GM23248 (cell line): ENCODE data around the gene LCE2C. TPM values are rescaled to one million over a fixed set of nuclear protein-coding genes. Genes with fewer than 3 reads are reported as not detected.
"Not testable (repeated sequence)": the region's sequence is repeated elsewhere in the genome, so short reads cannot be mapped to it uniquely, and the experiment has no call there.

Source experiments
- DNase-seq: peaks from one replicate; pipeline ENCODE4 v3.0.0-alpha.2; 2015
- H2AFZ ChIP-seq: fragments of 200-600 bp; sonication (generic); 2 replicates; pipeline ENCODE4 v1.6.1; 2016; ENCODE audit warnings: antibody characterized with exemption
- H3F3A ChIP-seq: fragments of 200-600 bp; sonication (generic); 2 replicates; pipeline ENCODE4 v1.6.1; 2016; ENCODE audit warnings: mild to moderate bottlenecking, antibody characterized with exemption, mixed run types; ENCODE audit not compliant: insufficient read depth
- H3K27ac ChIP-seq: fragments of 200-600 bp; sonication (generic); 2 replicates; pipeline ENCODE4 v1.5.1; 2016; ENCODE audit warnings: mild to moderate bottlenecking
- H3K27me3 ChIP-seq: fragments of 200-600 bp; sonication (generic); replicated peaks from 2 replicates; pipeline ENCODE4 v1.6.1; 2016; ENCODE audit warnings: mild to moderate bottlenecking; ENCODE audit not compliant: insufficient read depth
- H3K36me3 ChIP-seq: fragments of 200-600 bp; sonication (generic); 2 replicates; pipeline ENCODE4 v1.6.1; 2016; ENCODE audit warnings: low read depth, mild to moderate bottlenecking
- H3K4me1 ChIP-seq: fragments of 200-600 bp; sonication (generic); 2 replicates; pipeline ENCODE4 v1.6.1; 2016; ENCODE audit warnings: mild to moderate bottlenecking; ENCODE audit not compliant: insufficient read depth
- H3K4me2 ChIP-seq: fragments of 200-600 bp; sonication (generic); one replicate; pipeline ENCODE4 v1.6.1; 2016; ENCODE audit warnings: mild to moderate bottlenecking; ENCODE audit not compliant: unreplicated experiment
- H3K4me3 ChIP-seq: fragments of 200-600 bp; sonication (generic); 2 replicates; pipeline ENCODE4 v1.5.1; 2016; ENCODE audit warnings: mild to moderate bottlenecking
- H3K79me2 ChIP-seq: fragments of 200-600 bp; sonication (generic); 2 replicates; pipeline ENCODE4 v1.6.1; 2016; ENCODE audit warnings: mild to moderate bottlenecking; ENCODE audit not compliant: insufficient read depth
- H3K9ac ChIP-seq: fragments of 200-600 bp; sonication (generic); 2 replicates; pipeline ENCODE4 v1.6.1; 2016; ENCODE audit warnings: mild to moderate bottlenecking
- H3K9me2 ChIP-seq: fragments of 200-600 bp; sonication (generic); 2 replicates; pipeline ENCODE4 v1.6.1; 2016; ENCODE audit warnings: mixed run types, mild to moderate bottlenecking, moderate library complexity; ENCODE audit not compliant: insufficient read depth
- H3K9me3 ChIP-seq: fragments of 200-600 bp; sonication (generic); one replicate; pipeline ENCODE4 v1.6.1; 2017; ENCODE audit warnings: low read depth
- H4K20me1 ChIP-seq: fragments of 200-600 bp; sonication (generic); 2 replicates; pipeline ENCODE4 v1.6.0; 2016; ENCODE audit not compliant: insufficient read depth
- EZH2 ChIP-seq: fragments of 200-600 bp; sonication (generic); IDR thresholded peaks from 2 replicates; pipeline ENCODE4 v1.6.1; 2018; ENCODE audit warnings: antibody characterized with exemption, mild to moderate bottlenecking; ENCODE audit not compliant: insufficient read depth, poor library complexity, severe bottlenecking
- EZH2phosphoT487 ChIP-seq: fragments of 200-600 bp; sonication (generic); IDR thresholded peaks from 2 replicates; pipeline ENCODE4 v1.6.1; 2018; ENCODE audit warnings: antibody characterized with exemption, moderate library complexity, mild to moderate bottlenecking, low read depth; ENCODE audit not compliant: insufficient read depth
- WGBS, 2 experiments: methylation state at CpG; one replicate each; pipeline ENCODE4 v1.1.6; 2015 to 2017; ENCODE audit warnings: low lambda C conversion rate in 2 of 2, low coverage in 1 of 2; ENCODE audit errors: missing lambda C conversion rate in 2 of 2; 5-methylcytosine and 5-hydroxymethylcytosine counted together
- in situ Hi-C: fragments of 300-500 bp; cut with MboI; formaldehyde crosslinking; loops from 2 replicates; pipeline ENCODE4 v1.15.0; 2020
- polyA plus RNA-seq: library from polyadenylated mRNA; unstranded; fragments of >200 nt; fragmentation: Nextera tagmentation; extraction: Ambion mirVana; gene quantifications from 2 replicates; pipeline ENCODE4 v1.2.1, GENCODE V29; 2016
- total RNA-seq: library from RNA; depleted of rRNA; stranded (reverse); fragments of >200 nt; shearing (Covaris generic); gene quantifications from 2 replicates; pipeline ENCODE4 v1.2.3, GENCODE V29; 2014

Gene LCE2C
- total and polyA plus RNA-seq, 2 experiments from 2014 or later: 2.0 TPM; not detected in 1

DNA sequence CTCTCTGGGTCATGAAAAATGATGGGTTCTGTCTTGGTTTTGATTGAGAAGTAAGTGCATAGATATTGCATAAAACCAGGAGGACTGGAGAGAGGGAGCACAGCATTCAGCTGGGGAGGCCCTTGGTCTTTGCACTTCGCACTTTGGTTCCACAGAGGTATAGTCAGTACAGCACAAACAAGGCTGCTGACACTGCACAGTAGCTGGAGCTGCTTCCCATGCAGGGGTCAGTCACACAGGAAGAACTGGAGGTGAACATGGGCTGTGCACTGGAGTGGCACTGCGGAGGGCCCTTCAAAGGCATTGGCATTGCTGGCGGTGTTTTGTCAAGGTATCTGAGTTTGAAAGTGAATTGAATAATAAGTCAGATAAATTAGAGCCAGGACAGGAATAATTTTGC is 16.4 kb upstream of the LCE2C start:
- H4K20me1 ChIP-seq: no peaks in the 10 kb centered on the region
- peaks cover 11% of the 10 kb centered on the region; the same call in 1 of the 2 replicates for H3K4me1 ChIP-seq
- no peak overlapping the region for H2AFZ ChIP-seq
- no peaks in the 10 kb centered on the region for H3K9me2 ChIP-seq
- H3K9ac ChIP-seq: no peak overlapping the region
- no peak overlapping the region for H3K4me2 ChIP-seq
- no peaks in the 10 kb centered on the region for H3K79me2 ChIP-seq
- WGBS, 2 experiments: 64 to 81% methylated on average over 3 of the region's 3 CpGs
- no peaks in the 10 kb centered on the region for H3F3A ChIP-seq
- no peak overlapping the region for H3K4me3 ChIP-seq
- DNase-seq: no peak
- in situ Hi-C loops: loop anchor here (25.0 kb wide), 1 partner anchor 554 kb away; the partner anchor contains the start of genes LELP1 and PRR9
- H3K27me3 ChIP-seq: no peaks in the 10 kb centered on the region
- no peaks in the 10 kb centered on the region for H3K36me3 ChIP-seq
- H3K9me3 ChIP-seq: no peaks in the 10 kb centered on the region
- TF ChIP-seq EZH2 (no peak), EZH2phosphoT487 (no peak)
- no peak overlapping the region for H3K27ac ChIP-seq

DNA sequence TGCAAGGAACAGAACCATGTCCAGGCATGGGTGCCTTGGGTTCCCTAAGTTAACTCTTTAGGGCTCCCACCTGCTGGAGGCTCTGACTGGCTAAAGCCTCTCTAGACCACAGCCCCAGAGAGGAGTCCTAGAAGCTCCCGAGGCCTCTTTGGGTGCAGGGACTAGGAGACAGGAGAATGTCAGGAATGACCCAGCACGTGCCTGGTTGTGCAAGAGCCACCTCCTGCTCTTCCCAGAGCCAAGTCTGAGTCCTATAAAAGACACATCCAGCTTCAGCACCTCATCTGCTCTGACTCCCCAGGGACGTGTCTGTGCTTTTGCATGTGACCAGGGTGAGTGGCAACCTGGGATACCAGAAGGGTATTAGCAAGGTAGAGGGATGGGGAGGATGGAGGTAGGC is 12.0 kb upstream of the LCE2C start, which contains the start of gene LCE2D:
Gene LCE2D (plus strand): TSS at position 283 of the 400 bp plus-strand sequence. CDS start 726 bp downstream, outside the sequence.
- Histone ChIP-seq H3K9me2 (no peaks in the 10 kb centered on the region), H3K4me3 (no peak within 1 kb of the TSS), H3K9ac (no peak within 1 kb of the TSS), H3K27ac (no peak within 1 kb of the TSS), H3K36me3 (no peaks in the 10 kb centered on the region), H3K27me3 (no peaks in the 10 kb centered on the region; the same call in 1 of the 2 replicates), H3K79me2 (no peaks in the 10 kb centered on the region), H3K9me3 (no peaks in the 10 kb centered on the region), H4K20me1 (no peaks in the 10 kb centered on the region), H2AFZ (no peak within 1 kb of the TSS), H3F3A (no peaks in the 10 kb centered on the region), H3K4me1 (no peaks in the 10 kb centered on the region), H3K4me2 (no peak within 1 kb of the TSS)
- no peak for DNase-seq
- in situ Hi-C loops: loop anchor here (25.0 kb wide), 1 partner anchor 549 kb away; the partner anchor contains the start of genes LELP1 and PRR9
- TF ChIP-seq EZH2phosphoT487 (no peak), EZH2 (no peak)
- 10 to 29% methylated on average over 3 of the region's 3 CpGs for WGBS, 2 experiments

DNA sequence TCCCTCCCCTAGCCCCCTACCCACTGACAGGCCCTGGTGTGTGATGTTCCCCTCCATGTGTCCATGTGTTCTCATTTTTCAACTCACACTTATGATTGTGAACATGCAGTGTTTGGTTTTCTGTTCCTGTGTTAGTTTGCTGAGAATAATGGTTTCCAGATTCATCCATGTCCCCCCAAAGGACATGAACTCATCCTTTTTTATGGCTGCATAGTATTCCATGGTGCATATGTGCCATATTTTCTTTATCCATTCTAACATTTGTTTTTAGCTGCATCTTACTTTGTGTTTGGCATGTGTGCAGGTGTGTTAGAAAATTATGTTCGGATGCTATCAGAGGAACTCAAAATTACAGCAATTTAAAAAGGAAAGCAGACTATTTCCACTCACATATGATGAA is 8.9 kb upstream of the LCE2C start:
- not testable (repeated sequence) for H3K36me3 ChIP-seq, H2AFZ ChIP-seq, H3K9me3 ChIP-seq, H3K4me1 ChIP-seq, H3K4me2 ChIP-seq, H3K27me3 ChIP-seq, H3K27ac ChIP-seq, H3K79me2 ChIP-seq, H4K20me1 ChIP-seq, H3K4me3 ChIP-seq, DNase-seq, H3K9ac ChIP-seq, H3F3A ChIP-seq, H3K9me2 ChIP-seq
- 13 to 17% methylated on average over 1 of the region's 1 CpG for WGBS, 2 experiments
- in situ Hi-C loops: loop anchor here (25.0 kb wide), 1 partner anchor 546 kb away; the partner anchor contains the start of genes LELP1 and PRR9

DNA sequence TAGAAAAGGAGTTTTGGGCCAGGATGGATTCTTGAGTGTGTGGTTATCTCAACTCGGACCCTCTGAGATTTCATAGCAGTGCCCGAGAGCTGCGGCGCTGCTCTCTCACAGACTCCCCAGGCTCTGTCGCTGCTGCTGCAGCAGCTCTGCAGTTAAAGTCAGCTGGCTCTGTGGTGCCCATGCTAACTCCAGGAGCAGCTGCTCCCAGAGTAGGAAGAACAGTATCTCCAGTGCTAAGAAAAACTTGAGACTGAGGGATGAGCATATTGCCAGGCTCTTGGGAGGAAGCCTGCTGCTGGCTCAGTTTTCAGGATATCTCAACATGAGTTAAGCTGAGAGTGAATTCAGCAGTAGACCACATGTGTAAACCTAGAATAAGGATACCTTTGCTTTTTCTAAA is 7.4 kb upstream of the LCE2C start:
- 52 to 56% methylated on average over 5 of the region's 5 CpGs for WGBS, 2 experiments
- no peaks in the 10 kb centered on the region; the same call in 1 of the 2 replicates for H3K27me3 ChIP-seq

More for the DNA sequence above, 7.4 kb upstream of the LCE2C start:
- no peaks in the 10 kb centered on the region for H3F3A ChIP-seq
- H3K4me3 ChIP-seq: no peak overlapping the region
- no peak overlapping the region for H3K4me2 ChIP-seq
- H3K79me2 ChIP-seq: no peaks in the 10 kb centered on the region
- TF ChIP-seq EZH2phosphoT487: no peak
- no peak for TF ChIP-seq EZH2
- no peaks in the 10 kb centered on the region for H3K9me3 ChIP-seq
- H3K9ac ChIP-seq: no peak overlapping the region
- H3K4me1 ChIP-seq: no peaks in the 10 kb centered on the region
- no peaks in the 10 kb centered on the region for H4K20me1 ChIP-seq
- H3K36me3 ChIP-seq: no peaks in the 10 kb centered on the region
- H3K27ac ChIP-seq: no peak overlapping the region
- H2AFZ ChIP-seq: no peak overlapping the region
- in situ Hi-C loops: loop anchor here (25.0 kb wide), 1 partner anchor 545 kb away; the partner anchor contains the start of genes LELP1 and PRR9
- DNase-seq: no peak
- H3K9me2 ChIP-seq: no peaks in the 10 kb centered on the region
